ENCODE measurements around the gene MRAP2.
"Not testable (repeated sequence)": the region's sequence is repeated elsewhere in the genome, so short reads cannot be mapped to it uniquely, and the experiment has no call there.

Gene MRAP2

GRCh38 chr6:84118191-84118590 lies 84.6 kb downstream of the MRAP2 start:
- Histone ChIP-seq H3K27me3 (ENCODE audit: insufficient read depth, insufficient read length) (no peaks in the 10 kb centered on the region), H3K4me3 (ENCODE audit: insufficient read length, low read depth) (no peak overlapping the region), H3K4me1 (ENCODE audit: insufficient read depth, insufficient read length) (peaks cover 2% of the 10 kb centered on the region), H3K9ac (ENCODE audit: insufficient read length, low read depth) (no peak overlapping the region), H3K9me3 (ENCODE audit: insufficient read depth, low read length) (no peaks in the 10 kb centered on the region), H3K36me3 (ENCODE audit: insufficient read depth, insufficient read length, low read length) (no peaks in the 10 kb centered on the region)
- no peak for TF ChIP-seq SUZ12 (IDR thresholded peaks at IDR 0.05; ENCODE audit: extremely low read depth, insufficient read depth, insufficient read length)
- no peak for TF ChIP-seq ZNF274 (IDR thresholded peaks at IDR 0.05; ENCODE audit: low read depth, low read length)
- TF ChIP-seq YY1 (IDR thresholded peaks at IDR 0.05; ENCODE audit: insufficient read depth, insufficient read length) = no peak
- no peak for DNase-seq (ENCODE audit: low read depth, low spot score)

GRCh38 chr6:84119277-84119676 lies 85.7 kb downstream of the MRAP2 start:
- no peak for DNase-seq (ENCODE audit: low read depth, low spot score)
- TF ChIP-seq ZNF274 (IDR thresholded peaks at IDR 0.05; ENCODE audit: low read depth, low read length) = no peak
- no peak for TF ChIP-seq SUZ12 (IDR thresholded peaks at IDR 0.05; ENCODE audit: extremely low read depth, insufficient read depth, insufficient read length)
- TF ChIP-seq YY1 (IDR thresholded peaks at IDR 0.05; ENCODE audit: insufficient read depth, insufficient read length) = no peak
- no peak overlapping the region for H3K9ac ChIP-seq (ENCODE audit: insufficient read length, low read depth)
- H3K36me3 ChIP-seq (ENCODE audit: insufficient read depth, insufficient read length, low read length) = no peaks in the 10 kb centered on the region
- H3K27me3 ChIP-seq (ENCODE audit: insufficient read depth, insufficient read length) = no peaks in the 10 kb centered on the region
- H3K9me3 ChIP-seq (ENCODE audit: insufficient read depth, low read length) = no peaks in the 10 kb centered on the region
- H3K4me1 ChIP-seq (ENCODE audit: insufficient read depth, insufficient read length) = peaks cover 2% of the 10 kb centered on the region
- no peak overlapping the region for H3K4me3 ChIP-seq (ENCODE audit: insufficient read length, low read depth)

DNA sequence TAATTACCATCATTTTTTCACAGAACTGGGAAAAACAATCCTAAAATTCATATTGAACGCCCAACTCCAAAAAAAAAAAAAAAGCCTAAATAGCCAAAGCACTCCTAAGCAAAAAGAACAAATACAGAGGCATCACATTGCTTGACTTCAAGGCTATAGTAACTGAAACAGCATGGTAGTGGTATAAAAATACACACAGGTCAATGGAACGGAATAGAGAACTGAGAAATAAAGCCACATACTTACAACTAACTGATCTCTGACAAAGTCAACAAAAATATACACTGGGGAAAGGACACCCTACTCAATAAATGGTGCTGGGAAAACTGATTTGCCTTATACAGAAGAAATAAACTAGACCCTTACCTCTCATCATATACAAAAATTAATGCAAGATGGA lies 89.6 kb downstream of the MRAP2 start:
- H3K4me1 ChIP-seq (ENCODE audit: insufficient read depth, insufficient read length) = peaks cover under 1% of the 10 kb centered on the region
- no peaks in the 10 kb centered on the region for H3K27me3 ChIP-seq (ENCODE audit: insufficient read depth, insufficient read length)
- H3K9me3 ChIP-seq (ENCODE audit: insufficient read depth, low read length) = no peaks in the 10 kb centered on the region
- no peak overlapping the region for H3K9ac ChIP-seq (ENCODE audit: insufficient read length, low read depth)
- TF ChIP-seq SUZ12 (IDR thresholded peaks at IDR 0.05; ENCODE audit: extremely low read depth, insufficient read depth, insufficient read length) (no peak), ZNF274 (IDR thresholded peaks at IDR 0.05; ENCODE audit: low read depth, low read length) (no peak), YY1 (IDR thresholded peaks at IDR 0.05; ENCODE audit: insufficient read depth, insufficient read length) (no peak)
- peaks cover 7% of the 10 kb centered on the region for H3K36me3 ChIP-seq (ENCODE audit: insufficient read depth, insufficient read length, low read length)
- no peak overlapping the region for H3K4me3 ChIP-seq (ENCODE audit: insufficient read length, low read depth)
- no peak for DNase-seq (ENCODE audit: low read depth, low spot score)

- not testable (repeated sequence) for H3K4me1 ChIP-seq (ENCODE audit: insufficient read depth, insufficient read length); H3K27me3 ChIP-seq (ENCODE audit: insufficient read depth, insufficient read length); H3K36me3 ChIP-seq (ENCODE audit: insufficient read depth, insufficient read length, low read length); H3K4me3 ChIP-seq (ENCODE audit: insufficient read length, low read depth); DNase-seq (ENCODE audit: low read depth, low spot score); H3K9ac ChIP-seq (ENCODE audit: insufficient read length, low read depth)
- peaks cover 13% of the 10 kb centered on the region; the same call in 1 of the 2 replicates for H3K9me3 ChIP-seq (ENCODE audit: insufficient read depth, low read length)
These were observed 96.0 kb downstream of the MRAP2 start for GRCh38 chr6:84129588-84129987.

DNA sequence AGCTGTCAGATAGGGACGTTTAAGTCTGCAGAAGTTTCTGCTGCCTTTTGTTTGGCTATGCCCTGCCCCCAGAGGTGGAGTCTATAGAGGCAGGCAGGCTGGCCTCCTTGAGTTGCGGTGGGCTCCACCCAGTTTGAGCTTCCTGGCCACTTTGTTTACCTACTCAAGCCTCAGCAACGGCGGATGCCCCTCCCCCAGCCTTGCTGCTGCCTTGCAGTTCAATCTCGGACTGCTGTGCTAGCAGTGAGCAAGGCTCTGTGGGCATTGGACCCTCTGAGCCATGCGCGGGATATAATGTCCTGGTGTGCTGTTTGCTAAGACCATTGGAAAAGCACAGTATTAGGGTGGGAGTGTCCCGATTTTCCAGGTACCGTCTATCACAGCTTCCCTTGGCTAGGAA lies 99.8 kb downstream of the MRAP2 start:
- not testable (repeated sequence) for H3K36me3 ChIP-seq (ENCODE audit: insufficient read depth, insufficient read length, low read length); DNase-seq (ENCODE audit: low read depth, low spot score); H3K4me3 ChIP-seq (ENCODE audit: insufficient read length, low read depth); H3K4me1 ChIP-seq (ENCODE audit: insufficient read depth, insufficient read length); H3K9ac ChIP-seq (ENCODE audit: insufficient read length, low read depth); H3K27me3 ChIP-seq (ENCODE audit: insufficient read depth, insufficient read length)
- H3K9me3 ChIP-seq (ENCODE audit: insufficient read depth, low read length) = peaks cover 14% of the 10 kb centered on the region; the same call in 1 of the 2 replicates

GRCh38 chr6:84135291-84135690 lies 101.7 kb downstream of the MRAP2 start:
- Histone ChIP-seq H3K27me3 (ENCODE audit: insufficient read depth, insufficient read length) (no peaks in the 10 kb centered on the region), H3K4me3 (ENCODE audit: insufficient read length, low read depth) (no peak overlapping the region), H3K36me3 (ENCODE audit: insufficient read depth, insufficient read length, low read length) (peaks cover 3% of the 10 kb centered on the region), H3K9me3 (ENCODE audit: insufficient read depth, low read length) (peaks cover 14% of the 10 kb centered on the region; the same call in 1 of the 2 replicates), H3K9ac (ENCODE audit: insufficient read length, low read depth) (no peak overlapping the region), H3K4me1 (ENCODE audit: insufficient read depth, insufficient read length) (no peaks in the 10 kb centered on the region)
- no peak for TF ChIP-seq YY1 (IDR thresholded peaks at IDR 0.05; ENCODE audit: insufficient read depth, insufficient read length)
- TF ChIP-seq SUZ12 (IDR thresholded peaks at IDR 0.05; ENCODE audit: extremely low read depth, insufficient read depth, insufficient read length) = no peak
- no peak for TF ChIP-seq ZNF274 (IDR thresholded peaks at IDR 0.05; ENCODE audit: low read depth, low read length)
- DNase-seq (ENCODE audit: low read depth, low spot score) = no peak

DNA sequence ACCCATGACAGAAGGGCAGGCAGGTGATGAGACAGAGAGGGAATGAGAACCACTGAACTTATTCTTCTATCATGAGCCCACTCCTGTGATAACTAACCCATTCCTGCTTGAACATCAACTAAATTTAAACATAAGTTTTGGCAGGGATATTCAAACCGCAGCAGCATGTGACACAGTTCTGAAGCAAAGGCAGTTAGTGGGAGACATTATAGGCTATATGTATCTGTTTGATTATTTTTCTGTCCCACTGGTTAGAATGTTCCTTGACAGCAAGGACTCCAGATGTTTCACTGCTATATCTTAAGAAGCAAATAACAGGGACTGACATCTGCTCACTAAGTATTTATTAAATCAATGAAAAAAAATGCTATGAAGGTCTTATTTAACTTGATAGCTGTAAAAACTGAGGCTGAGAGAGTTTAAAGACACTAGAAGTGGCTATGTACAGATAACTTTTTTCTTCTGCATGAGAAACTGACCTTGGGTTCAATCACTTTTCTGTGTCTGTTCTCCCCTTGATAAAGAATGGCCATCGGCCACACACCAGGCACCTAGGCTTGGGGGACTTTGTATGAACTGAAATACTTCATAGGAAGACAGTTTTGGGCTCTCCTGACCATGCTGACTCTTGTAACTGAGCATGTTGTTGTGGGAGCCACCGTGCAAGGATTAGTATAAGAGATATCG lies 102.9 kb downstream of the MRAP2 start:
- no peak for TF ChIP-seq SUZ12 (IDR thresholded peaks at IDR 0.05; ENCODE audit: extremely low read depth, insufficient read depth, insufficient read length)
- TF ChIP-seq YY1 (IDR thresholded peaks at IDR 0.05; ENCODE audit: insufficient read depth, insufficient read length) = no peak
- no peak for TF ChIP-seq ZNF274 (IDR thresholded peaks at IDR 0.05; ENCODE audit: low read depth, low read length)
- Histone ChIP-seq H3K4me1 (ENCODE audit: insufficient read depth, insufficient read length) (no peaks in the 10 kb centered on the region), H3K9ac (ENCODE audit: insufficient read length, low read depth) (no peak overlapping the region), H3K36me3 (ENCODE audit: insufficient read depth, insufficient read length, low read length) (peaks cover 3% of the 10 kb centered on the region), H3K27me3 (ENCODE audit: insufficient read depth, insufficient read length) (no peaks in the 10 kb centered on the region), H3K4me3 (ENCODE audit: insufficient read length, low read depth) (no peak overlapping the region), H3K9me3 (ENCODE audit: insufficient read depth, low read length) (peaks cover 14% of the 10 kb centered on the region; the same call in 1 of the 2 replicates)
- no peak for DNase-seq (ENCODE audit: low read depth, low spot score)

DNA sequence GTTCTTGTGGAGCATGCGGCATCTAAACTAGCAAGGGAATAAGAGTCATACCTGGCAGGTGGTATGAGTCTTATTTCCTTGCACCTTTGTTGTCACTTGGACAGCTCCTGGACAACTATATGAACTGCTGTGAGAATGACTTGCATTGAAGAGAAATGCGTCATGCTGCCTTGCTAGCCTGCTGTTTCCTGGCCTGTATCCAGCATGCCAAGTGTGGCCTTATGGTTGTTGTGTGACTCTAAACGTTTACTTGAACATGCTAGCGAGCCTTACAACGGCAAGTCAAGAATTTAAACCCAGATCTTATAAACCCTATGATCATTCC lies 103.4 kb downstream of the MRAP2 start:
- Histone ChIP-seq H3K36me3 (ENCODE audit: insufficient read depth, insufficient read length, low read length) (peaks cover 3% of the 10 kb centered on the region), H3K27me3 (ENCODE audit: insufficient read depth, insufficient read length) (no peaks in the 10 kb centered on the region), H3K4me3 (ENCODE audit: insufficient read length, low read depth) (no peak overlapping the region), H3K9ac (ENCODE audit: insufficient read length, low read depth) (no peak overlapping the region), H3K4me1 (ENCODE audit: insufficient read depth, insufficient read length) (no peaks in the 10 kb centered on the region), H3K9me3 (ENCODE audit: insufficient read depth, low read length) (peaks cover 14% of the 10 kb centered on the region; the same call in 1 of the 2 replicates)
- TF ChIP-seq ZNF274 (IDR thresholded peaks at IDR 0.05; ENCODE audit: low read depth, low read length) = no peak
- no peak for TF ChIP-seq SUZ12 (IDR thresholded peaks at IDR 0.05; ENCODE audit: extremely low read depth, insufficient read depth, insufficient read length)
- no peak for TF ChIP-seq YY1 (IDR thresholded peaks at IDR 0.05; ENCODE audit: insufficient read depth, insufficient read length)
- DNase-seq (ENCODE audit: low read depth, low spot score) = no peak

All from NT2/D1 (cell line).